ENCODE measurements around the gene RCOR1. TPM values are rescaled to one million over a fixed set of nuclear protein-coding genes. Genes with fewer than 3 reads are reported as not detected.
A peak's percentile ranks its signal among the peaks of the same experiment; 100 is the strongest.

RCOR1 gene
- total RNA-seq, 1 experiment from 2014 or later: 102 TPM

- BruUV-seq (replicated peaks): no TSS peak
- H3K4me1 ChIP-seq (ENCODE audit: insufficient read depth, low read length, poor library complexity, severe bottlenecking): peaks cover 34% of the 10 kb centered on the region
- CTCF ChIA-PET: no interaction called here
Observed at GRCh38 chr14:102684298-102684663, 91.8 kb downstream of the RCOR1 start.

GRCh38 chr14:102686196-102686801 is 93.8 kb downstream of the RCOR1 start:
- BruUV-seq (replicated peaks): no TSS peak
- TF ChIP-seq EZH2 (IDR thresholded peaks at IDR 0.05; ENCODE audit: borderline replicate concordance, low read depth, low read length, poor library complexity, severe bottlenecking): no peak
- no peak for TF ChIP-seq CTCF (conservative IDR thresholded peaks at IDR 0.05; ENCODE audit: low read depth, low read length)
- Histone ChIP-seq H3K9me3 (ENCODE audit: low read depth, low read length, poor library complexity, severe bottlenecking) (no peaks in the 10 kb centered on the region), H3K4me3 (ENCODE audit: low read depth, low read length, poor library complexity, severe bottlenecking) (no peak overlapping the region), H3K4me1 (ENCODE audit: insufficient read depth, low read length, poor library complexity, severe bottlenecking) (peaks cover 53% of the 10 kb centered on the region), H3K36me3 (ENCODE audit: insufficient read depth, low read length, poor library complexity, severe bottlenecking) (peaks cover 22% of the 10 kb centered on the region), H3K27ac (ENCODE audit: low read depth, low read length, poor library complexity, severe bottlenecking) (peak overlapping the region; percentile 14), H3K27me3 (replicated peaks; ENCODE audit: insufficient read depth, low read depth, low read length, poor library complexity) (no peaks in the 10 kb centered on the region)
- CTCF ChIA-PET: interaction anchor here (0.5 kb wide), 1 partner anchor 13 kb away, joined by 3 read pairs; no protein-coding TSS in a partner anchor
- no peak for DNase-seq (ENCODE audit: low spot score)
- POLR2A ChIA-PET (ENCODE audit: low non-redundant PET): interaction anchor here (0.6 to 0.7 kb wide), 4 partner anchors 26 to 40 kb away, joined by 3 to 6 read pairs (median 5); no protein-coding TSS in a partner anchor
- intact Hi-C loops (cut with micrococcal nuclease; ENCODE audit: unreplicated experiment): no loop called here

More at GRCh38 chr14:102684298-102684663, 91.8 kb downstream of the RCOR1 start:
- H3K36me3 ChIP-seq (ENCODE audit: insufficient read depth, low read length, poor library complexity, severe bottlenecking): peaks cover 22% of the 10 kb centered on the region
- no peak for DNase-seq (ENCODE audit: low spot score)
- intact Hi-C loops (cut with micrococcal nuclease; ENCODE audit: unreplicated experiment): no loop called here
- H3K9me3 ChIP-seq (ENCODE audit: low read depth, low read length, poor library complexity, severe bottlenecking): no peaks in the 10 kb centered on the region
- TF ChIP-seq EZH2 (IDR thresholded peaks at IDR 0.05; ENCODE audit: borderline replicate concordance, low read depth, low read length, poor library complexity, severe bottlenecking) (no peak), CTCF (conservative IDR thresholded peaks at IDR 0.05; ENCODE audit: low read depth, low read length) (no peak)
- no peak overlapping the region for H3K4me3 ChIP-seq (ENCODE audit: low read depth, low read length, poor library complexity, severe bottlenecking)
- H3K27ac ChIP-seq (ENCODE audit: low read depth, low read length, poor library complexity, severe bottlenecking): peak overlapping the region; percentile 47
- POLR2A ChIA-PET (ENCODE audit: low non-redundant PET): no interaction called here
- no peaks in the 10 kb centered on the region for H3K27me3 ChIP-seq (replicated peaks; ENCODE audit: insufficient read depth, low read depth, low read length, poor library complexity)

- no peaks in the 10 kb centered on the region for H3K9me3 ChIP-seq (ENCODE audit: low read depth, low read length, poor library complexity, severe bottlenecking)
- POLR2A ChIA-PET (ENCODE audit: low non-redundant PET): no interaction called here
- TF ChIP-seq CTCF (conservative IDR thresholded peaks at IDR 0.05; ENCODE audit: low read depth, low read length): no peak
- no peak for TF ChIP-seq EZH2 (IDR thresholded peaks at IDR 0.05; ENCODE audit: borderline replicate concordance, low read depth, low read length, poor library complexity, severe bottlenecking)
- no peak for DNase-seq (ENCODE audit: low spot score)
- intact Hi-C loops (cut with micrococcal nuclease; ENCODE audit: unreplicated experiment): no loop called here
- peaks cover 72% of the 10 kb centered on the region for H3K4me1 ChIP-seq (ENCODE audit: insufficient read depth, low read length, poor library complexity, severe bottlenecking)
- no peak overlapping the region for H3K4me3 ChIP-seq (ENCODE audit: low read depth, low read length, poor library complexity, severe bottlenecking)
- CTCF ChIA-PET: interaction anchor here (0.6 kb wide), 1 partner anchor 93 kb away, joined by 3 read pairs; no protein-coding TSS in a partner anchor
- peaks cover 12% of the 10 kb centered on the region for H3K36me3 ChIP-seq (ENCODE audit: insufficient read depth, low read length, poor library complexity, severe bottlenecking)
- no peaks in the 10 kb centered on the region for H3K27me3 ChIP-seq (replicated peaks; ENCODE audit: insufficient read depth, low read depth, low read length, poor library complexity)
- no TSS peak for BruUV-seq (replicated peaks)
- H3K27ac ChIP-seq (ENCODE audit: low read depth, low read length, poor library complexity, severe bottlenecking): peak overlapping the region; percentile 18
Observed at GRCh38 chr14:102688290-102688689, 95.8 kb downstream of the RCOR1 start.
